ENCODE measurements around the gene PRAMEF12. TPM values are rescaled to one million over a fixed set of nuclear protein-coding genes. Genes with fewer than 3 reads are reported as not detected.
A peak's percentile ranks its signal among the peaks of the same experiment; 100 is the strongest.
"Not testable (repeated sequence)": the region's sequence is repeated elsewhere in the genome, so short reads cannot be mapped to it uniquely, and the experiment has no call there.

Gene PRAMEF12
- polyA plus RNA-seq, 10 donors: not detected

- no peak for DNase-seq
These were observed 2.9 kb upstream of the PRAMEF12 start for GRCh38 chr1:12770620-12771019.

- no peak for DNase-seq
These were observed 2.4 kb upstream of the PRAMEF12 start for GRCh38 chr1:12771186-12771585.

- no peak for DNase-seq
These were observed 1.0 kb upstream of the PRAMEF12 start for GRCh38 chr1:12772520-12772919.

GRCh38 chr1:12774801-12775345 lies 1.3 kb downstream of the PRAMEF12 start:
- DNase-seq: no peak

GRCh38 chr1:12775443-12775842 lies 1.9 kb downstream of the PRAMEF12 start:
- DNase-seq: no peak

GRCh38 chr1:12776801-12777557 lies 3.4 kb downstream of the PRAMEF12 start:
- DNase-seq: no peak

GRCh38 chr1:12778061-12778460 lies 4.5 kb downstream of the PRAMEF12 start:
- no peak for DNase-seq

- no peak for DNase-seq
These were observed 5.4 kb downstream of the PRAMEF12 start for GRCh38 chr1:12778907-12779306.

GRCh38 chr1:12781488-12781887 lies 8.0 kb downstream of the PRAMEF12 start:
- DNase-seq: not testable (repeated sequence)

- DNase-seq: not testable (repeated sequence)
These were observed 10.2 kb downstream of the PRAMEF12 start for GRCh38 chr1:12783783-12784182.

- DNase-seq: not testable (repeated sequence)
These were observed 11.2 kb downstream of the PRAMEF12 start for GRCh38 chr1:12784729-12785128.

- DNase-seq: not testable (repeated sequence)
These were observed 17.6 kb downstream of the PRAMEF12 start, which contains the start of gene PRAMEF1 for GRCh38 chr1:12791097-12791496. TSS of gene PRAMEF1 (plus strand) at chr1:12791397. CDS start at chr1:12793228, 1,831 bp downstream.

GRCh38 chr1:12798911-12799310 lies 25.4 kb downstream of the PRAMEF12 start:
- no peak for DNase-seq

- DNase-seq: no peak
These were observed 26.2 kb downstream of the PRAMEF12 start for GRCh38 chr1:12799730-12800129.

- no peak for DNase-seq
These were observed 36.4 kb downstream of the PRAMEF12 start for GRCh38 chr1:12809933-12810332.

- peak in 1 of 3 donors; percentile 27 for DNase-seq
These were observed 37.3 kb downstream of the PRAMEF12 start for GRCh38 chr1:12810691-12811408.

GRCh38 chr1:12811409-12811784 lies 37.9 kb downstream of the PRAMEF12 start:
- DNase-seq: no peak

GRCh38 chr1:12819061-12819460 lies 45.5 kb downstream of the PRAMEF12 start:
- DNase-seq: not testable (repeated sequence)

Measured in muscle of back (tissue), 11 donors.